Right ventricle myocardium superior (tissue), 1 donor: ENCODE measurements around the gene ADAMTSL2. TPM values are rescaled to one million over a fixed set of nuclear protein-coding genes. Genes with fewer than 3 reads are reported as not detected.

ENCODE experiments used
- ATAC-seq: fragments of 200-7000 bp; cut with Tn5 transposase; one replicate; pipeline ENCODE4 v1.9.1; 2020; ENCODE audit warnings: mild to moderate bottlenecking; ENCODE audit not compliant: poor library complexity
- DNase-seq: peaks from one replicate; pipeline ENCODE4 v3.0.0-alpha.2; 2020
- intact Hi-C: fragments of 100-400 bp; cut with DNase I; formaldehyde crosslinking; loops from one replicate; pipeline ENCODE4 v1.11.2; 2022
- total RNA-seq: library from RNA; stranded (reverse); fragmentation: NEBNext Ultra II Directional; extraction: Animal tissue kit (Norgen Biotek cat#: 25700); gene quantifications from one replicate; pipeline ENCODE4 v1.2.1, GENCODE V29; 2021
- donor health status: DM: no; HTN: yes; CAD: no; lungs with severe emphysema.

The ADAMTSL2 gene
- total RNA-seq, 1 donor from 2014 or later: 8.1 TPM

GRCh38 chr9:133526721-133527321 lies 7.7 kb upstream of the ADAMTSL2 start:
- ATAC-seq (no peak), DNase-seq (no peak)
- intact Hi-C loops: no loop called here

DNA sequence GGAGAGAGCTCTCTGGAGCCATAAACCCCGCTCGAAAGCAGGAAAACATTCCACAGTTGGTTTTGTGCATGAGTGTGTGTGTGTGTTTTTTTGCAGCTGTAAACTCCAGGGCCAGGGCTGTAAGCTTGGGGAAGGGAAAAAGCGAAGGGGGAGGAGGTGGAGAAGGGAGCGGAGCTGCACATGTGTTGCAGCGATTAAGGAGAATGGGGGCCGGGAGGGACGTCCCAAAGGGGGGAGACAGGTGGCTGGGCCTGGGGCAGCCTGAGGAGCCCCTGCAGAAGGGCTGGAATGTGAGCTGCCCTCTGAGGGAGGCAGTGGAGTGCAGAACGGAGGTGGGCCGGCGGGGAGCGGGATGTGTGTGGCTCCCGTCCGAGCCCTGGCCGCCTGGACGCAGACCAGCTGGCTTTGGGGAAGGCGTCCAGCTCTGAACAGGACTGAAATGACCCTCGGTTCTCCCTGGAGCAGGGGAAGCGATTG lies 7.0 kb upstream of the ADAMTSL2 start:
- intact Hi-C loops: no loop called here
- peak; percentile 86 for DNase-seq

DNA sequence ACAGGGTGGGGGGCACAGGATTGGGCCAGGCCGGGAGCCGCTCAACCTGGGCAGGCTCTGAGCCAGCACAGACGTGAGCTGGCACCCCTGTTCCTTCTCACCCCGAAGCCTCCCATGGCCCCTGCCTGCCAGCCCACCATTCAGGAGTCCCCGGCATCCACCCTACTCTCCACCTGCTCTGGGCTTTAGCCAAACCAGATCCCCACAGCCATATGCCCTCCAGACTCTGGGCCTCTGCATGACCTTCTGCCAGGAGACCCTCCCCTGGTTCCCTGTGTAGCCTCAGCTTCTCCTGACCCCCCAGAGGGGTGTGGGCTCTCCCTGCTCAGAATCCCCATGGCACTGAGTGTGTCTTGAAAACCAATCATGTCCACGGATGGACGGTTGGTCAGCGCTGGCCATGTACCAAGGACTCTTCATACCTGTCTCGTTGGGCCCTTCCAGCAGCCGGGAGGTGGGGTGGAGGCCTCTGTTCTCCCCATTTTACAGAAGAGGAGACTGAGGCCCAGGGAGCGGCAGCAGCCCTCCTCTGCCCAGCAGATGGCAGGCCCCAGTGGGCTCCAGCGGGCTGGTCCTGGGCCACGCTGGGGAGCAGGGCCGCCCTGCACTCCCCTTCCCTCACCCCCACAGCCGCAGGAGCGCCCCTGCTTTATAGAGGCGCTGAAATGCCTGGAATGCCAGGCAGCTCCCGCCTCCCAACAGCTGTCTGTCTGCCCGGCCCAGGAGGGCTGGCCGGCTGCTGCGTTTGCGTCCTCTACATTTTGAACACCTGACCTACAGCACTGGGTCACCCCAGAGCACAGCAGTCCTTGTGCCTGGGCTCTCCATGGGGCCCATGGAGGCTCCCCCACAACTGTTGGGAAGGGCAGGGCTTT lies 6.3 kb upstream of the ADAMTSL2 start:
- DNase-seq: no peak
- intact Hi-C loops: no loop called here
- ATAC-seq: peak; percentile 36

More for the DNA sequence above, 7.0 kb upstream of the ADAMTSL2 start:
- peak; percentile 88 for ATAC-seq

- ATAC-seq: no peak
- intact Hi-C loops: no loop called here
Measured at GRCh38 chr9:133528876-133529241, 5.6 kb upstream of the ADAMTSL2 start.

DNA sequence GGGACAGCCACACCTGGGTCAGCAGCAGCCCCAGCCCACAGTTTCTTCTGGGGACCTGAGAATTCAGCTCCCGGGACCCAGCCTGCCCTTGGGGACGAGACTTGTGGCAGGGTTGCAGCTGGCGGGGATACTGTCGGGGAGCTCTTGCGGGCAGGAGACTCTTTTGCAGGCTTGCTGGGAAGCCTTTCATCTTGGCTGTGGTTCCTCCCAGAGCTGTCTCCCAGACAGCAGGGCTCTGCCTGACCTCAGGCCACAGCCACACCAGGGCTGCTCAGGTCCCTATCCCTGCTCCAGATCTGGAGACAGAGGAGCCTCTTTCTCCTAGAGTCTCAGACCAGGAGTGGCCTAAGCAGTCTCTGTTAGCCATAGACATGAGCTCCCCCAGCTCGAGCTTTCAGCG lies 5.0 kb upstream of the ADAMTSL2 start:
- intact Hi-C loops: no loop called here
- ATAC-seq: no peak
- no peak for DNase-seq

More at GRCh38 chr9:133528876-133529241, 5.6 kb upstream of the ADAMTSL2 start:
- DNase-seq: no peak

DNA sequence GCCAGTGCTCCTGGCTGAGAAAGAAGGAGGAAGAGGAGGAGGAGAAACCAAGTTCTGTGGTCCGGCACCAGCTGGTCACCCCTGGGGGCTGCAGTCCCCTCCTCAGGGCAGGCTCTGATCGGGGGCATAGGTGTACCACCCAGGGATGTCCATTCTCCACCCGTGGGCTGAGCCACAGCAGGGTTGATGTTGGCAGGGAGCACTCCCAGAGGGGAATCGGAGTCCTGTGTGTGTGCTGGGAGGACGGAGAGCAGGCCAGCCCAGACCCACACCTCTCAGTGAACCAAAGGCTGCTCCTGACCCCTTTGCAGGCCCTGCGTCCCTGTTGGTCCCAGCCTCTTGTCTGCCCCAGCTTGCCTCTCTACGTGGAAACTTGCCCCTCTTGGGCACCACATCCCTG lies 4.6 kb upstream of the ADAMTSL2 start:
- ATAC-seq (no peak), DNase-seq (no peak)
- intact Hi-C loops: loop anchor here (5.0 kb wide), 1 partner anchor 197 kb away; no protein-coding TSS in a partner anchor

DNA sequence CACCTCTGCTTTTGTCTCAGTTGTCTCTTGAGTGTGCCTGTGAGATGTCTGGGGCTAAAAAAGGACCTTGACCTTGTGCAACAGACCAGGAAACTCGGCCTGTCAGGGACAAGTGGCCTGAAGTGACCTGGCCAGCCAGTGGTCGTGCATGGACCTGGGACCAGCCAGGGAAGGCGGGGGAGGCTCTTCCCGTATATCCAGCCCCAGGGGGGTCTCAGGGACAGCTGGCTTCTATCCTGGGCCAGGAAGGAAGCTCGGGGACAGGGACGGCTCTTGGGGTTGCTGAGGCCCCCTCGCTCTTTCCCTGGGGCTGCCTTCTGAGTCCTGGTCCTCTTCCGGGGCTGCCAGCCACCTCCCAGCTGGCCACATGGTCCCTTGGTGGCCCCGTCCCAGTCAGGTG lies 3.2 kb upstream of the ADAMTSL2 start:
- DNase-seq (no peak), ATAC-seq (no peak)
- intact Hi-C loops: loop anchor here (5.0 kb wide), 1 partner anchor 196 kb away; no protein-coding TSS in a partner anchor

DNA sequence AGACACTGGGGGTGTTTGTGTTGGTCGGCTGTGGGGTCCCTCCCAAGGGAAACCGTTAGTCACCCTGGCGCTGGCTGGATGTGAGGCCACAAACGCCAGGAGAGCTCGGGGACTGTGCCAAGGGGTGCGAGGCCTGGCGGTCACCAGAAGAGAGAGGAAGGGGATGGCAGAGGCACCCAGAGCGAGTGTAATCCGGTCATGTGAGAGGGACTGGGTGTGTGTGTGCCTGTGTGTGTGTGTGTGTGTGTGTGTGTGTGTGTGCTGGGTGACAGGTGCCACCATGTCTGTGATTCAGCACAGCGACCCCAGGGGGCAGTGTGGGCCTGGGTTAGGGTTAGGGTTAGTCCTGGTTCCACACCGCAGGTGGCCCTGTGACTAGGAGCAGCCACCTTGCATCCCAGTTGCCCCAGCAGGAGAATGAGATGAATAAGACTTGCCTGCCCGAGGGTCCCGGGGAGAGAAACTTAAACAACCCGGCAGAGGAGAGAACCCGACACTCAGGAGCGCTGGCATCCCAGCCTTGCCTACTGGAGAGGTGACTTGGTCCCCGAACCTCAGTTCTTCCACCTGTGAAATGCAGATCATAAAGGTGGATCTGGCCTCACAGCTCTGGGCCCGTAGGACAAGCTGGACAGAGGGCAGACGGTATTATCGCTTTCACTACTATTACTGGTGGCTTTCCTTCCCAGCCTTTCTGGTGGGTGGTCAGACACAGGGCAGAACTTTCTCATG lies 1.4 kb upstream of the ADAMTSL2 start:
- intact Hi-C loops: loop anchor here (5.0 kb wide), 1 partner anchor 194 kb away; no protein-coding TSS in a partner anchor
- DNase-seq: peak; percentile 82
- ATAC-seq: peak; percentile 60

- intact Hi-C loops: loop anchor here (5.0 kb wide), 1 partner anchor 193 kb away; no protein-coding TSS in a partner anchor
- DNase-seq (peak; percentile 65), ATAC-seq (peak; percentile 25)
Measured at GRCh38 chr9:133533857-133534256, 647 bp upstream of the ADAMTSL2 start.

DNA sequence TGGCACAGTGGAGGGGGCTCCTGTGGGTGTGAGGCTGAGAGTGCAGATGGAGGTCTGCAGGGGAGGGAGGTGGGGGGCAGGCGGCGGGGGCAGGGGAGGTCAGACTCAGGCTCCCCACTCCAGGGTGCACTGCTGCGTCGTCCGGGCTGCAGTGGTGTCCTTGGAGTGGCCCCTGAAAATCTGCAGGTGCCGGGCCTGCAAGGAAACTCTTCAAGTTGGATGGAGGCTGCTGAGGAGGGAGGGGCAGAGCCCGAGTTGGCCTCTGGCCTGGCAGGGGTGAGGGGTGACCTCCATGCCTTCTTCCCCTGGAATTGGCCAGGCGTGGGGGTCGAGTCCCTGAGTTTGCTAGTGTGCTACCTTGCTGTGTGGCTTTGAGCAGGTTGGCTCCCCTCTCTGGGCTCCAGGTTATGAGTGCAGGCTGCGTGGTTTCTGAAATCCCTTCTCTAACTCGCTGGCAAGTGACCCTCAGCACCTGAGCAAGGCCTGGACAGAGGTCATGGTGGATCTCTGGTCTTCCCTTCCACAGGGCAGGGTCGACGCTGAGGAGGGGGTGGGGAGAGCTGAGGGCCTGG lies 888 bp downstream of the ADAMTSL2 start:
- intact Hi-C loops: no loop called here
- no peak for DNase-seq
- no peak for ATAC-seq

- intact Hi-C loops: no loop called here
- DNase-seq (no peak), ATAC-seq (no peak)
Measured at GRCh38 chr9:133536080-133536479, 1.6 kb downstream of the ADAMTSL2 start.

- DNase-seq: no peak
- no peak for ATAC-seq
- intact Hi-C loops: no loop called here
Measured at GRCh38 chr9:133536536-133536935, 2.0 kb downstream of the ADAMTSL2 start.

- DNase-seq (no peak), ATAC-seq (no peak)
- intact Hi-C loops: no loop called here
Measured at GRCh38 chr9:133537257-133537656, 2.8 kb downstream of the ADAMTSL2 start.

DNA sequence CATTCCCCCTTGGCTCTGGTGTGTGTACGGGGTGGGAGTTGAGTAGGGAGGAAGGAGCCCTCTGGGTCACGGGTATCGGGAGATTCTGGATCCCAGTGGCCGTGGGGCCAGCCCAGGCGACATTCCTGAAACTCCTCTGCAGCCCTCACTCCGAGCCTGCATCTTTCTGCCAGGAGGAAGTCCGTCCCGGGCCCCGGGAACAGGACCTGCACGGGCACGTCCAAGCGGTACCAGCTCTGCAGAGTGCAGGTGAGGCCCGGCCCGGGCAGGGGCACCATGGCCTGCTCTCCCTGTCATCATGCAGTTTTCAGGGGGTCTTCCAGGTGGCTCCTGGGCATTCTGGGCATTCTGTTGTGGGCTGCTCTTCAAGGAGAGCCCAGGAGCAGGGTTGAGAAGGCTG lies 3.7 kb downstream of the ADAMTSL2 start:
- no peak for DNase-seq
- intact Hi-C loops: no loop called here
- ATAC-seq: no peak

DNA sequence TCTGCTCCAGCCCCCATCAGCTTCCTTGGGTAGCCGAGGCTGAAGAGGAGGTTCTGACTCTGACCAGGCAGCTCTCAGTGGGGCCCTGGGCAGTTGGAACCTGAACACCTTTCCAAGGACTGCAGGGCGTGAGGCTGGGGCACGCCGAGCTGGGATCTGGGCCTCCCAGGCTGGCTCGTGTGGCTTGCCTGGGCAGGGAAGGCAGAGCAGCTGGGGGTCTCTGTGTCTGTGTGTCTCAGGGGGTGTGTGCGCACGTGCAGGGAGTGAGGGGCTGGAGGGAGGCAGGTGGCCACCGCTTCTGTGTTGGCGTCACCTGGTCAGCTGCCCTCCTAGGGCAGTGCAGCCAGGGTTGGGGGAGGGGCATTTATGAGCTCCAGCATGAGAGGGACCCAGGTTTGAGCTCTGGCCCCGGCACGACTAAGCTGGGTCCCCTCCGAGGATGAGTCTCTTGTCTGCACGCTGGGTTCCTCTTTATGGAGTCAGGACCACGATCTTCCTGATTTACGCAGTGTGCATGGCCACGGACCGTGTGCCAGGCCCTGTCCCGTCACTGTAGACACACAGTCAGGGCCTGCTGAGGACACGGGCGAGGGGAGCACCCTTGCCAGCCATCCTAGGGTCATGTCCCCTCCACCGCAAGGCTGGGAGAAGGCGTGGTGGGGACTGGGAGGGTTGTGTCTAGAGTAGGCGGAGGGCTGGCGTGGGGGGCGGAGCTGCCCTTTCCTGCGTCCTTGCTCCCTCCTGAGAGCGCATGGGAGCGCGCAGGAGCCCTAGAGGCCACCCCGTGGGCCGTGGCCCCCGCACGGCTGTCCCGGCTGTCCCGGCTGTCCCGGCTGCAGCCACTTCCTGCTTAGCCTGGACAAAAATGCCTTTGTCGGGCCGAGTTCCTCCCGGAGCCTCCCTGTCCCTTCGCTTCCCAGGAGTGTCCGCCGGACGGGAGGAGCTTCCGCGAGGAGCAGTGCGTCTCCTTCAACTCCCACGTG lies 4.6 kb downstream of the ADAMTSL2 start:
- DNase-seq: peak; percentile 83
- intact Hi-C loops: no loop called here
- peak; percentile 72 for ATAC-seq

DNA sequence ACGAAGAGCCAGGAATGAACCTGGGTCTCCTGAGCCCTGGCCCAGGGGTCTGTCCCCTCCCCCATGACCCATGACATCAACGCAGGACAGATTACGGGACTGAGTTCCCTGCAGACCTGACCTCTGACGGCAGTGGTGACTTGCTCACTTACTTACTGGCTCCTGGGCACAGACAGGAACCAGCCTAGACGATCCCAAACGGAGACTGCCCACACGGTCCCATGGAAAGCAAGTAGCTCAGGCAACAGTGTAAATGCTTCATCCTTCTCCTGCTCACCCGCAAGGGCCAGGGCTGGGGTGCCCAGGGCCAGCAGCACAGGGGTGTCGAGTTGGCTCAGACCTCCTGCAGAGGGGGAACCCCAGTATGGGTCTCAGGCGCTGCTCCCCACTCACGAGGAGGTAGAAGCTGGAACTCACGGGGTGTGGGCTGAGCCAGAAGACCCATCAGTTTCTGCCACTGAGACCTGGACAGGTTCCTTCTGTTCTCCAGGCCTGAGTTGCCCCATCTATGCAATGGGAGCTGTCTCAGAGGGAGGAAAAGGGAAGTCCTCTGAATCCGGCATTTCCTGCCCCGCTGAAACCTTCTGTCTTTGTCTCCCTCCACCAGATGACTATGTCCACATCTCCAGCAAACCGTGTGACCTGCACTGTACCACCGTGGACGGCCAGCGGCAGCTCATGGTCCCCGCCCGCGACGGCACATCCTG lies 5.6 kb downstream of the ADAMTSL2 start:
- ATAC-seq (no peak), DNase-seq (no peak)
- intact Hi-C loops: no loop called here

DNA sequence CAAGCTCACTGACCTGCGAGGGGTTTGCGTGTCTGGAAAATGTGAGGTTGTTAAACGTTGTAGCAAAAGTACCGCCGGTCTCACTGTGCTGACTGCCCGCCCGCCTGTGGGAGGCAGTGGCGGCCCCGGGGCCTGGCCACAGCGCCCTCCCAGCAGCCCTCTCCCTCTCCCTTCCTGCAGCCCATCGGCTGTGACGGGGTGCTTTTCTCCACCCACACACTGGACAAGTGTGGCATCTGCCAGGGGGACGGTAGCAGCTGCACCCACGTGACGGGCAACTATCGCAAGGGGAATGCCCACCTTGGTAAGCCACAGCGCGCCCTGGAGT lies 6.2 kb downstream of the ADAMTSL2 start:
- intact Hi-C loops: no loop called here
- ATAC-seq (no peak), DNase-seq (no peak)
